GM19043 (cell line): ENCODE results near the gene HDLBP.

ENCODE experiments used
- ATAC-seq: cut with Tn5 transposase; IDR thresholded peaks from one replicate; pipeline ENCODE4 v1.9.1; 2021; ENCODE audit warnings: low read depth; ENCODE audit not compliant: unreplicated experiment

HDLBP gene

GRCh38 chr2:241180495-241180894, 135.0 kb downstream of the HDLBP start:
- no peak for ATAC-seq

GRCh38 chr2:241179899-241180298, 135.6 kb downstream of the HDLBP start:
- no peak for ATAC-seq

GRCh38 chr2:241178961-241179360, 136.5 kb downstream of the HDLBP start:
- ATAC-seq: no peak

GRCh38 chr2:241177526-241178334, 137.7 kb downstream of the HDLBP start:
- ATAC-seq: no peak
